Measurements from ENCODE around the gene SSU72. TPM values are rescaled to one million over a fixed set of nuclear protein-coding genes. Genes with fewer than 3 reads are reported as not detected.

Gene SSU72
- total RNA-seq, 2 experiments from 2014 or later: 95.4 to 101 TPM

DNA sequence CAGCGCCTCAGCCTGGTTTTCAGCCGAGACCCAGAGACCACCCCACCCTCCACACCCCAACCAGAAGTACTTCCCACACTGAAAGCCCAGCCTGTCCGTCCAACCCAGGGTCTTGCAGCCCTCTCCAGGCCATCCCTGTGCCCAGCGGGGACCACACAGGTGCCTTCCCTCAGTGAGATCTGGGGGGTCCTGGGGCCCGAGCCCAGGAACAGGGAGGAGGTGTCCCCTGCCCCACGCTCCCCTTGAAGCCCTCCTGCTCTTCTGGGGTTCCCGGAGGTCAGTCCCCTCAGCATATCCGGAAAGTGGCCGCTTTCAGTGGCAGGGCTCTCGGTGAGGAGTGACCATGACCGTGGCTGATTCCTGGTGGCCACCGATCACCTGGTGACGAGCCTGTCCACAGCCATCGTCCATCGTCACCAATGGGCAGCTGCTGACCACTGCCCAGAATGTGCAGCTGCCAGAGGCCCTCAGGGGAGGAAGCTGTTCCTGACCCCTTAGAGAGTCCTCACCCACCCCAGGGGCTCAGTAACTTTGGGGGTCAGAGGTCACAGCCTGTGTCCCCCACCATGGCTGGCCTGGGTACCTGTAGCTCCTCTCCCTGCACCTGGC is 37.6 kb downstream of the SSU72 start:
- ATAC-seq (ENCODE audit: poor library complexity) (no peak), DNase-seq (no peak)
- Mint-ChIP-seq H3K27ac (no peak overlapping the region), H3K4me3 (no peak overlapping the region), H3K36me3 (ENCODE audit: low read depth) (peaks cover 10% of the 10 kb centered on the region), H3K4me1 (ENCODE audit: low read depth) (peaks cover 5% of the 10 kb centered on the region), H3K9me3 (peaks cover 2% of the 10 kb centered on the region), H3K27me3 (no peaks in the 10 kb centered on the region)
- TF ChIP-seq, protein P1, sequence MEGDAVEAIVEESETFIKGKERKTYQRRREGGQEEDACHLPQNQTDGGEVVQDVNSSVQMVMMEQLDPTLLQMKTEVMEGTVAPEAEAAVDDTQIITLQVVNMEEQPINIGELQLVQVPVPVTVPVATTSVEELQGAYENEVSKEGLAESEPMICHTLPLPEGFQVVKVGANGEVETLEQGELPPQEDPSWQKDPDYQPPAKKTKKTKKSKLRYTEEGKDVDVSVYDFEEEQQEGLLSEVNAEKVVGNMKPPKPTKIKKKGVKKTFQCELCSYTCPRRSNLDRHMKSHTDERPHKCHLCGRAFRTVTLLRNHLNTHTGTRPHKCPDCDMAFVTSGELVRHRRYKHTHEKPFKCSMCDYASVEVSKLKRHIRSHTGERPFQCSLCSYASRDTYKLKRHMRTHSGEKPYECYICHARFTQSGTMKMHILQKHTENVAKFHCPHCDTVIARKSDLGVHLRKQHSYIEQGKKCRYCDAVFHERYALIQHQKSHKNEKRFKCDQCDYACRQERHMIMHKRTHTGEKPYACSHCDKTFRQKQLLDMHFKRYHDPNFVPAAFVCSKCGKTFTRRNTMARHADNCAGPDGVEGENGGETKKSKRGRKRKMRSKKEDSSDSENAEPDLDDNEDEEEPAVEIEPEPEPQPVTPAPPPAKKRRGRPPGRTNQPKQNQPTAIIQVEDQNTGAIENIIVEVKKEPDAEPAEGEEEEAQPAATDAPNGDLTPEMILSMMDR (IDR thresholded peaks at IDR 0.05): no peak
- Histone ChIP-seq H3K4me1 (ENCODE audit: insufficient read depth, low read length) (peaks cover 17% of the 10 kb centered on the region), H3K27ac (ENCODE audit: low read depth in 1 of 2, low read length in 2 of 2) (no peak overlapping the region), H3K27me3 (ENCODE audit: control insufficient read depth in 1 of 2, insufficient read depth in 2 of 2, low read length in 2 of 2) (no peaks in the 10 kb centered on the region), H3K9me3 (ENCODE audit: control insufficient read depth in 1 of 2, insufficient read depth in 1 of 2, low read length in 2 of 2) (peaks cover 0 to 7% of the 10 kb centered on the region in 2 experiments), H3K4me3 (ENCODE audit: low read length) (no peak overlapping the region), H3K36me3 (ENCODE audit: insufficient read depth, low read length) (peaks cover 13% of the 10 kb centered on the region)
- ChIA-PET CTCF (no interaction called here), POLR2A (no interaction called here)
- intact Hi-C loops (cut with DNase I, micrococcal nuclease): no loop called here

DNA sequence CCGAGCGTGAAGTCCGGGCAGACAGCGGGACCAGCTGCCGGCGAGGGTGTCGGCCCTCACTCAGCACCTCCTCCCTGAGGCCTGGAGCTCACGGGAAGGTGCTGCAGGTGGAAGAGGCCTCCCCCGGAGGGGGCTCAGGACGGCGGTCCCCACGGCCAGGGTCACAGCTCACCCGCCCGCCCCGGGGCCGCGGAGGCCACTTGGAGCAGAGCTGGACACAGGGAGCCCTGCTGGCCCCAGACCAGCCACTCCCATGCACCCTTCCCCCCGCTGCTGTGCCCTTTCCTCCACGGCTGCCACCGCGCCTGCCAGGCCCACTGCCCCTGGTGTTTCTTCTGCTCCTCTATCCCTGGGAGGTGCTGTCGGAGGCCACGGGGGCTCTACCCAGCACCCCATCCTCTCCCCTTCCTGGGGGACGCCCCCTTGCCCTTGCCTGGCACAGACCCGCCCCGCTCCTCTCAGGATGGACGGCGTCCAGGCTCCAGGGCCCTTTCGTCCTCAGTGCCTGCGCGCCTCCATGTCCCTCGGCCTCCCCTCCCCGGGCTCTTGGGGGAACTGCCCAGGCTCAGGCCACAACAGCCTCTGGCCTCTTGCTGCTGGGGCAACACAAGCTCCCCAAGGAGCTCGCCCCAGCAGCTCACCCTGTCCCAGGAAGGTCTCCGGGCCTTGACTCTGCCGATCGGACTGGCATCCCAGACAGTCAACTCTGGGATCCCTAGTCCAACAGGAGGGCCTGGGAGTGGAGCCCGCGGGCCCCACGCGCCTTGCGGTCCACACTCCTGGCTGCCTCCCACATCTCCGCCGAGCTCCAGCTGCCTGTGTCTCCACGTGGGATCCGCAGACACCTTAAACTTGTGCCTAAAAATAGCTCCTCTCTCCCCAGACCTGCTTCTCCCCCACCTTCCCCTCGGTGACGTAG is 38.4 kb downstream of the SSU72 start:
- DNase-seq (peak in 1 of 14 experiments; percentile 32), ATAC-seq (ENCODE audit: poor library complexity) (no peak)
- TF ChIP-seq, protein P1 (IDR thresholded peaks at IDR 0.05): no peak
- CTCF ChIA-PET: no interaction called here
- H3K27me3 Mint-ChIP-seq: no peaks in the 10 kb centered on the region
- Histone ChIP-seq H3K4me3 (ENCODE audit: low read length) (no peak overlapping the region), H3K27me3 (ENCODE audit: control insufficient read depth in 1 of 2, insufficient read depth in 2 of 2, low read length in 2 of 2) (no peaks in the 10 kb centered on the region), H3K9me3 (ENCODE audit: control insufficient read depth in 1 of 2, insufficient read depth in 1 of 2, low read length in 2 of 2) (peaks cover 0 to 9% of the 10 kb centered on the region in 2 experiments), H3K36me3 (ENCODE audit: insufficient read depth, low read length) (peaks cover 5% of the 10 kb centered on the region), H3K4me1 (ENCODE audit: insufficient read depth, low read length) (peaks cover 17% of the 10 kb centered on the region), H3K27ac (ENCODE audit: low read depth in 1 of 2, low read length in 2 of 2) (no peak overlapping the region)
- peaks cover 7% of the 10 kb centered on the region for H3K36me3 Mint-ChIP-seq (ENCODE audit: low read depth)
- H3K9me3 Mint-ChIP-seq: peaks cover 4% of the 10 kb centered on the region
- no peaks in the 10 kb centered on the region for H3K4me1 Mint-ChIP-seq (ENCODE audit: low read depth)
- H3K4me3 Mint-ChIP-seq: no peak overlapping the region
- POLR2A ChIA-PET: no interaction called here
- no peak overlapping the region for H3K27ac Mint-ChIP-seq
- intact Hi-C loops (cut with DNase I, micrococcal nuclease): no loop called here

DNA sequence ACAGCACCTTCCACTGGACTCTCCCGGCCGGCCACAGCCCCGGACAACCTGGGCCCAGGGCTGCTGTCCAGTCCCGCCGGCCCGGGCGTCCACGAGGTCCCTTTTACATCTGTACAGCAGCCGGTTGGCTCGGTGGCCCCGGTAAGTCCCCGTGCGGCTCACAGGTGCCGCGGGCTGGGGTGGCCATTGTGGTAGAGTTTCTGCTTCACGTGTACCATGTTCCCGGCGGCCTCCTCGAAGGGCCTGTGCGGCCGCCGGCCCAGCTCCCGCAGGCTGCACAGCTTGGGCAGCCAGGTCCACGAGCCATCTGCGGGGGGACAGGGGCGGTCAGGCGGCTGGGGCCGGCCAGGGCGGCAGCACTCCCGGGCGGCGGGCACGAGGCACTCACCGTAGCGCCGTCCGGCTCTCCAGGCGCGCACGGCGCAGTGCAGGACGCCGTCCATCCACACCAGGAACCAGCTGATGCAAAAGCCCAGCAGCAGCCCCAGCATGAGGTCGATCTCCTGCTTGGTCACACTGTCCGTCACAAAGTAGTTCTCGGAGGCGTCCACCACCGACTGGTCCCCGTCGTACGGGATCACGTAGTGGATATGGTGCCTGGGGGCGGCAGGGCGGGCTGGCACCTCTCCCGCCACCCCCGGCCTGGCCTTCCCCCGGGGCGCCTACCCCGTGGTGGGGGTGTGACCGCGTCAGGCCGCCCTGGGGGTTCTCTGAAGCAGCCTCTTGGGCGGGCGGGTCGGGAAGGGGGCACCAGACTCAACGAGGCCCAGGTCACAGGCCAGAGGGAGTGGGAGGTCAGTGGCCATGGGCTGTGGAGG is 39.3 kb downstream of the SSU72 start:
- ChIA-PET CTCF (no interaction called here), POLR2A (interaction anchor here (0.6 kb wide), 1 partner anchor 79 kb away, joined by 3 read pairs; no protein-coding TSS in a partner anchor)
- no peak overlapping the region for H3K27ac ChIP-seq (ENCODE audit: low read depth in 1 of 2, low read length in 2 of 2)
- peaks cover 3% of the 10 kb centered on the region for H3K36me3 ChIP-seq (ENCODE audit: insufficient read depth, low read length)
- ATAC-seq (ENCODE audit: poor library complexity): no peak
- H3K27me3 ChIP-seq (ENCODE audit: control insufficient read depth in 1 of 2, insufficient read depth in 2 of 2, low read length in 2 of 2): no peaks in the 10 kb centered on the region
- intact Hi-C loops (cut with DNase I, micrococcal nuclease): loop anchor here in 1 of 2 experiments (2.0 kb wide), 1 partner anchor 41 kb away; no protein-coding TSS in a partner anchor
- H3K27me3 Mint-ChIP-seq: no peaks in the 10 kb centered on the region
- H3K4me3 Mint-ChIP-seq: no peak overlapping the region
- TF ChIP-seq, protein P1 (IDR thresholded peaks at IDR 0.05): no peak
- DNase-seq: peak in 1 of 14 experiments; percentile 26
- H3K36me3 Mint-ChIP-seq (ENCODE audit: low read depth): peaks cover 7% of the 10 kb centered on the region
- peaks cover 9% of the 10 kb centered on the region for H3K4me1 ChIP-seq (ENCODE audit: insufficient read depth, low read length)
- H3K4me1 Mint-ChIP-seq (ENCODE audit: low read depth): no peaks in the 10 kb centered on the region
- peaks cover 4% of the 10 kb centered on the region for H3K9me3 Mint-ChIP-seq
- H3K27ac Mint-ChIP-seq: no peak overlapping the region
- peaks cover 0 to 13% of the 10 kb centered on the region in 2 experiments for H3K9me3 ChIP-seq (ENCODE audit: control insufficient read depth in 1 of 2, insufficient read depth in 1 of 2, low read length in 2 of 2)
- no peak overlapping the region for H3K4me3 ChIP-seq (ENCODE audit: low read length)

Measured in CD4-positive, alpha-beta T cell (primary cell).